ENCODE results near the gene USP47. TPM values are rescaled to one million over a fixed set of nuclear protein-coding genes. Genes with fewer than 3 reads are reported as not detected.

USP47 gene
- polyA plus RNA-seq, 2 of the 4 experiments (the other 2 are of a cell fraction) = 31.0 to 32.8 TPM

- TF ChIP-seq EHF (CRISPR knock-in tag; IDR thresholded peaks at IDR 0.05) (no peak), MAFK (IDR thresholded peaks at IDR 0.05; ENCODE audit: partially characterized antibody) (no peak), RFX5 (IDR thresholded peaks at IDR 0.05) (no peak), HEYL (CRISPR knock-in tag; IDR thresholded peaks at IDR 0.05) (no peak), RNF2 (IDR thresholded peaks at IDR 0.05; ENCODE audit: borderline replicate concordance, low read depth) (no peak), HOXB5 (CRISPR knock-in tag; IDR thresholded peaks at IDR 0.05) (no peak), SREBF2 (IDR thresholded peaks at IDR 0.05) (no peak), TP53 (CRISPR knock-in tag; IDR thresholded peaks at IDR 0.05) (no peak), EP300 (IDR thresholded peaks at IDR 0.05) (no peak)
- TF ChIP-seq, protein P1, sequence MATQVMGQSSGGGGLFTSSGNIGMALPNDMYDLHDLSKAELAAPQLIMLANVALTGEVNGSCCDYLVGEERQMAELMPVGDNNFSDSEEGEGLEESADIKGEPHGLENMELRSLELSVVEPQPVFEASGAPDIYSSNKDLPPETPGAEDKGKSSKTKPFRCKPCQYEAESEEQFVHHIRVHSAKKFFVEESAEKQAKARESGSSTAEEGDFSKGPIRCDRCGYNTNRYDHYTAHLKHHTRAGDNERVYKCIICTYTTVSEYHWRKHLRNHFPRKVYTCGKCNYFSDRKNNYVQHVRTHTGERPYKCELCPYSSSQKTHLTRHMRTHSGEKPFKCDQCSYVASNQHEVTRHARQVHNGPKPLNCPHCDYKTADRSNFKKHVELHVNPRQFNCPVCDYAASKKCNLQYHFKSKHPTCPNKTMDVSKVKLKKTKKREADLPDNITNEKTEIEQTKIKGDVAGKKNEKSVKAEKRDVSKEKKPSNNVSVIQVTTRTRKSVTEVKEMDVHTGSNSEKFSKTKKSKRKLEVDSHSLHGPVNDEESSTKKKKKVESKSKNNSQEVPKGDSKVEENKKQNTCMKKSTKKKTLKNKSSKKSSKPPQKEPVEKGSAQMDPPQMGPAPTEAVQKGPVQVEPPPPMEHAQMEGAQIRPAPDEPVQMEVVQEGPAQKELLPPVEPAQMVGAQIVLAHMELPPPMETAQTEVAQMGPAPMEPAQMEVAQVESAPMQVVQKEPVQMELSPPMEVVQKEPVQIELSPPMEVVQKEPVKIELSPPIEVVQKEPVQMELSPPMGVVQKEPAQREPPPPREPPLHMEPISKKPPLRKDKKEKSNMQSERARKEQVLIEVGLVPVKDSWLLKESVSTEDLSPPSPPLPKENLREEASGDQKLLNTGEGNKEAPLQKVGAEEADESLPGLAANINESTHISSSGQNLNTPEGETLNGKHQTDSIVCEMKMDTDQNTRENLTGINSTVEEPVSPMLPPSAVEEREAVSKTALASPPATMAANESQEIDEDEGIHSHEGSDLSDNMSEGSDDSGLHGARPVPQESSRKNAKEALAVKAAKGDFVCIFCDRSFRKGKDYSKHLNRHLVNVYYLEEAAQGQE (IDR thresholded peaks at IDR 0.05) = no peak
- TF ChIP-seq, protein P2, sequence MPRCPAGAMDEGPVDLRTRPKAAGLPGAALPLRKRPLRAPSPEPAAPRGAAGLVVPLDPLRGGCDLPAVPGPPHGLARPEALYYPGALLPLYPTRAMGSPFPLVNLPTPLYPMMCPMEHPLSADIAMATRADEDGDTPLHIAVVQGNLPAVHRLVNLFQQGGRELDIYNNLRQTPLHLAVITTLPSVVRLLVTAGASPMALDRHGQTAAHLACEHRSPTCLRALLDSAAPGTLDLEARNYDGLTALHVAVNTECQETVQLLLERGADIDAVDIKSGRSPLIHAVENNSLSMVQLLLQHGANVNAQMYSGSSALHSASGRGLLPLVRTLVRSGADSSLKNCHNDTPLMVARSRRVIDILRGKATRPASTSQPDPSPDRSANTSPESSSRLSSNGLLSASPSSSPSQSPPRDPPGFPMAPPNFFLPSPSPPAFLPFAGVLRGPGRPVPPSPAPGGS (IDR thresholded peaks at IDR 0.05) = no peak
- ChIA-PET POLR2A (no interaction called here), CTCF (interaction anchor here (1.0 to 1.3 kb wide), 2 partner anchors 69 to 236 kb away, joined by 3 read pairs; no protein-coding TSS in a partner anchor)
- Histone ChIP-seq H3K4me2 (no peak overlapping the region), H3K27ac (no peak overlapping the region), H3K4me1 (peaks cover 31% of the 10 kb centered on the region), H3K9me3 (no peaks in the 10 kb centered on the region), H3K4me3 (no peak overlapping the region)
- FAIRE-seq (no peak), DNase-seq (ENCODE audit: low read depth in 1 of 2, low spot score in 1 of 2) (no peak), ATAC-seq (no peak)
- WGBS (ENCODE audit: missing lambda C conversion rate) = 70% methylated on average over 7 of the region's 7 CpGs
Measured at GRCh38 chr11:12001186-12001585, 159.4 kb downstream of the USP47 start.

DNA sequence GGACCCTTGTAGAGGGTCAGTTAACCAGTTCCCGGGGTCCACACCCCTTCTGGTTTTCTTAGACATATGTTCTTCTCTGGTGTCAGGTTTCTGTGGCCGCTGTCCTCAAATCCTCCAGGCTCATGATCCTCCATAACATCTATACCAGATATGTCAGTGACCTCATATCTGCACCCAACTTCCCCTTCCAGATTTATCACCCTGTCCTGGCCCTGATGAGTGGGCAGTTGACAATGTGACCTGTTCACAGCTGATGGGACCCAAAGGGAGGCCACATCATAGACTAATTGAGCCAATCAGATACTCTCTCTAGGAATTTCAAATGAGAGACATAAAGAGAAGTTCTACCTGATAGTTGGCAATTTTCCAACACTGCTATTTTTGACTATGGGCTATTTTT lies 161.6 kb downstream of the USP47 start:
- Histone ChIP-seq H3K4me1 (peaks cover 20% of the 10 kb centered on the region), H3K9me3 (no peaks in the 10 kb centered on the region), H3K27ac (no peak overlapping the region), H3K4me3 (no peak overlapping the region), H3K4me2 (no peak overlapping the region)
- CTCF ChIA-PET = interaction anchor here (1.2 to 1.7 kb wide), 2 partner anchors 216 to 278 kb away, joined by 3 read pairs; no protein-coding TSS in a partner anchor
- WGBS (ENCODE audit: missing lambda C conversion rate) = 97% methylated on average over 2 of the region's 2 CpGs
- no peak for FAIRE-seq
- POLR2A ChIA-PET = no interaction called here
- no peak for ATAC-seq
- no peak for TF ChIP-seq ZNF302 (CRISPR knock-in tag; IDR thresholded peaks at IDR 0.05)
- no peak for TF ChIP-seq RFX5 (IDR thresholded peaks at IDR 0.05)
- no peak for TF ChIP-seq CHD2 (IDR thresholded peaks at IDR 0.05; ENCODE audit: low read length, partially characterized antibody)
- TF ChIP-seq, protein P3, sequence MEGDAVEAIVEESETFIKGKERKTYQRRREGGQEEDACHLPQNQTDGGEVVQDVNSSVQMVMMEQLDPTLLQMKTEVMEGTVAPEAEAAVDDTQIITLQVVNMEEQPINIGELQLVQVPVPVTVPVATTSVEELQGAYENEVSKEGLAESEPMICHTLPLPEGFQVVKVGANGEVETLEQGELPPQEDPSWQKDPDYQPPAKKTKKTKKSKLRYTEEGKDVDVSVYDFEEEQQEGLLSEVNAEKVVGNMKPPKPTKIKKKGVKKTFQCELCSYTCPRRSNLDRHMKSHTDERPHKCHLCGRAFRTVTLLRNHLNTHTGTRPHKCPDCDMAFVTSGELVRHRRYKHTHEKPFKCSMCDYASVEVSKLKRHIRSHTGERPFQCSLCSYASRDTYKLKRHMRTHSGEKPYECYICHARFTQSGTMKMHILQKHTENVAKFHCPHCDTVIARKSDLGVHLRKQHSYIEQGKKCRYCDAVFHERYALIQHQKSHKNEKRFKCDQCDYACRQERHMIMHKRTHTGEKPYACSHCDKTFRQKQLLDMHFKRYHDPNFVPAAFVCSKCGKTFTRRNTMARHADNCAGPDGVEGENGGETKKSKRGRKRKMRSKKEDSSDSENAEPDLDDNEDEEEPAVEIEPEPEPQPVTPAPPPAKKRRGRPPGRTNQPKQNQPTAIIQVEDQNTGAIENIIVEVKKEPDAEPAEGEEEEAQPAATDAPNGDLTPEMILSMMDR (IDR thresholded peaks at IDR 0.05) = no peak
- no peak for TF ChIP-seq EHF (CRISPR knock-in tag; IDR thresholded peaks at IDR 0.05)
- TF ChIP-seq CBX8 (IDR thresholded peaks at IDR 0.05) = no peak
- TF ChIP-seq, protein P4, sequence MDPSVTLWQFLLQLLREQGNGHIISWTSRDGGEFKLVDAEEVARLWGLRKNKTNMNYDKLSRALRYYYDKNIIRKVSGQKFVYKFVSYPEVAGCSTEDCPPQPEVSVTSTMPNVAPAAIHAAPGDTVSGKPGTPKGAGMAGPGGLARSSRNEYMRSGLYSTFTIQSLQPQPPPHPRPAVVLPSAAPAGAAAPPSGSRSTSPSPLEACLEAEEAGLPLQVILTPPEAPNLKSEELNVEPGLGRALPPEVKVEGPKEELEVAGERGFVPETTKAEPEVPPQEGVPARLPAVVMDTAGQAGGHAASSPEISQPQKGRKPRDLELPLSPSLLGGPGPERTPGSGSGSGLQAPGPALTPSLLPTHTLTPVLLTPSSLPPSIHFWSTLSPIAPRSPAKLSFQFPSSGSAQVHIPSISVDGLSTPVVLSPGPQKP (IDR thresholded peaks at IDR 0.05; ENCODE audit: low read depth, low read length) = no peak
- TF ChIP-seq TFCP2L1 (CRISPR knock-in tag; IDR thresholded peaks at IDR 0.05) = no peak
- no peak for DNase-seq (ENCODE audit: low read depth in 1 of 2, low spot score in 1 of 2)
